Urothelium cell line (cell line): ENCODE measurements around the gene RBP5.
"Not testable (repeated sequence)": the region's sequence is repeated elsewhere in the genome, so short reads cannot be mapped to it uniquely, and the experiment has no call there.

ENCODE experiments used
- DNase-seq: peaks from one replicate; pipeline ENCODE4 v3.0.0; 2011; ENCODE audit warnings: low spot score, mixed read lengths
- FAIRE-seq: peaks from 2 replicates; lab custom pipeline; 2011; peaks lifted over from hg19 to GRCh38; lab: Jason Lieb, UNC

Gene RBP5

GRCh38 chr12:7125632-7126227, 3.0 kb downstream of the RBP5 start:
- FAIRE-seq, result no peak
- no peak for DNase-seq

- FAIRE-seq, result no peak
Measured at GRCh38 chr12:7123806-7124522, 4.7 kb downstream of the RBP5 start.

GRCh38 chr12:7122811-7123769, 5.6 kb downstream of the RBP5 start:
- FAIRE-seq, result no peak
- DNase-seq, result no peak

More at GRCh38 chr12:7123806-7124522, 4.7 kb downstream of the RBP5 start:
- no peak for DNase-seq

GRCh38 chr12:7121324-7121723, 7.4 kb downstream of the RBP5 start:
- DNase-seq (no peak), FAIRE-seq (no peak)

- FAIRE-seq (no peak), DNase-seq (no peak)
Measured at GRCh38 chr12:7120166-7120565, 8.5 kb downstream of the RBP5 start.

GRCh38 chr12:7118881-7119280, 9.8 kb downstream of the RBP5 start:
- no peak for DNase-seq
- FAIRE-seq, result no peak

- DNase-seq (no peak), FAIRE-seq (no peak)
Measured at GRCh38 chr12:7117670-7118069, 11.0 kb downstream of the RBP5 start.

GRCh38 chr12:7116916-7117315, 11.8 kb downstream of the RBP5 start:
- FAIRE-seq (no peak), DNase-seq (no peak)

GRCh38 chr12:7116196-7116595, 12.5 kb downstream of the RBP5 start:
- no peak for DNase-seq
- peak; percentile 65 for FAIRE-seq

- FAIRE-seq, result no peak
- no peak for DNase-seq
Measured at GRCh38 chr12:7114851-7115250, 13.8 kb downstream of the RBP5 start.

GRCh38 chr12:7114008-7114407, 14.7 kb downstream of the RBP5 start:
- FAIRE-seq, result peak; percentile 20
- DNase-seq, result no peak

- FAIRE-seq (no peak), DNase-seq (peak; percentile 71)
Measured at GRCh38 chr12:7113389-7113871, 15.3 kb downstream of the RBP5 start.

- DNase-seq (no peak), FAIRE-seq (no peak)
Measured at GRCh38 chr12:7112041-7112440, 16.6 kb downstream of the RBP5 start.

GRCh38 chr12:7110661-7111060, 18.0 kb downstream of the RBP5 start:
- DNase-seq (no peak), FAIRE-seq (peak; percentile 17)

GRCh38 chr12:7109572-7109920, 19.1 kb downstream of the RBP5 start:
- no peak for DNase-seq
- FAIRE-seq, result no peak

- FAIRE-seq (peak; percentile 44), DNase-seq (peak; percentile 89)
Measured at GRCh38 chr12:7108796-7109571, 19.7 kb downstream of the RBP5 start, which contains the start of gene C1RL. C1RL (minus strand) TSS chr12:7109214; CDS start chr12:7109180, 34 bp downstream.

- DNase-seq (peak; percentile 94), FAIRE-seq (peak; percentile 88)
Measured at GRCh38 chr12:7108003-7108795, 20.5 kb downstream of the RBP5 start.

GRCh38 chr12:7107636-7108002, 21.1 kb downstream of the RBP5 start:
- FAIRE-seq, result no peak

GRCh38 chr12:7107181-7107580, 21.5 kb downstream of the RBP5 start:
- not testable (repeated sequence) for FAIRE-seq, DNase-seq

More at GRCh38 chr12:7107636-7108002, 21.1 kb downstream of the RBP5 start:
- no peak for DNase-seq

GRCh38 chr12:7106082-7106481, 22.6 kb downstream of the RBP5 start:
- DNase-seq, result no peak
- FAIRE-seq, result no peak
